SK-N-SH treated with all-trans-retinoic acid at 6 μM for 48 hours (cell line): ENCODE results near the gene RCCD1.

ENCODE experiments used
- ATAC-seq: fragments of 200-7000 bp; cut with Tn5 transposase; 3 replicates; pipeline ENCODE4 v1.9.1; 2020; ENCODE audit warnings: mild to moderate bottlenecking, moderate library complexity
- ARNTL ChIP-seq: fragments of 450-650 bp; formaldehyde crosslinking; IDR thresholded peaks from 2 replicates; pipeline ENCODE4 v1.5.0; 2020; ENCODE audit warnings: low read depth, mild to moderate bottlenecking, moderate library complexity, borderline replicate concordance
- BACH2 ChIP-seq: fragments of 250-450 bp; sonication (Bioruptor Pico); IDR thresholded peaks from 2 replicates; pipeline ENCODE4 v1.9.0; 2021; ENCODE audit warnings: mild to moderate bottlenecking, borderline replicate concordance
- CSDC2 ChIP-seq: fragments of 250-450 bp; sonication (Bioruptor Pico); IDR thresholded peaks from 2 replicates; pipeline ENCODE4 v1.5.0; 2020; ENCODE audit warnings: mild to moderate bottlenecking, moderate library complexity
- ESRRG ChIP-seq: fragments of 250-450 bp; sonication (Bioruptor Pico); IDR thresholded peaks from 2 replicates; pipeline ENCODE4 v1.6.1; 2021; ENCODE audit warnings: mild to moderate bottlenecking
- GLIS3 ChIP-seq: fragments of 250-450 bp; sonication (Bioruptor Pico); IDR thresholded peaks from 2 replicates; pipeline ENCODE4 v1.5.0; 2020; ENCODE audit warnings: mild to moderate bottlenecking, moderate library complexity
- ISL1 ChIP-seq: fragments of 250-450 bp; sonication (Bioruptor Pico); IDR thresholded peaks from 2 replicates; pipeline ENCODE4 v2.1.2; 2022; ENCODE audit warnings: mild to moderate bottlenecking, moderate library complexity
- OSR1 ChIP-seq: fragments of 250-450 bp; sonication (Bioruptor Pico); IDR thresholded peaks from 2 replicates; pipeline ENCODE4 v1.8.0; 2022; ENCODE audit warnings: moderate library complexity, mild to moderate bottlenecking, inconsistent platforms
- POU6F1 ChIP-seq: fragments of 250-450 bp; sonication (Bioruptor Pico); IDR thresholded peaks from 2 replicates; pipeline ENCODE4 v1.8.0; 2021; ENCODE audit warnings: low read depth, mild to moderate bottlenecking, moderate library complexity, borderline replicate concordance
- PPARA ChIP-seq: fragments of 250-450 bp; sonication (Bioruptor Pico); IDR thresholded peaks from 2 replicates; pipeline ENCODE4 v1.5.0; 2020; ENCODE audit warnings: mild to moderate bottlenecking, borderline replicate concordance
- RARB ChIP-seq: fragments of 250-450 bp; sonication (Bioruptor Pico); IDR thresholded peaks from 2 replicates; pipeline ENCODE4 v1.8.0; 2021; ENCODE audit warnings: mild to moderate bottlenecking, moderate library complexity
- SNAI2 ChIP-seq: fragments of 250-450 bp; sonication (Bioruptor Pico); IDR thresholded peaks from 2 replicates; pipeline ENCODE4 v1.5.0; 2020; ENCODE audit warnings: mild to moderate bottlenecking, moderate library complexity
- TCF4 ChIP-seq: fragments of 250-450 bp; sonication (Bioruptor Pico); IDR thresholded peaks from 2 replicates; pipeline ENCODE4 v1.8.0; 2021; ENCODE audit warnings: mild to moderate bottlenecking, moderate library complexity, borderline replicate concordance
- TOX ChIP-seq: fragments of 250-450 bp; sonication (Bioruptor Pico); IDR thresholded peaks from 2 replicates; pipeline ENCODE4 v1.8.0; 2021; ENCODE audit warnings: mild to moderate bottlenecking, moderate library complexity, borderline replicate concordance
- ZC3H10 ChIP-seq: fragments of 250-450 bp; sonication (Bioruptor Pico); IDR thresholded peaks from 2 replicates; pipeline ENCODE4 v1.5.1; 2021; ENCODE audit warnings: mild to moderate bottlenecking, moderate library complexity
- ZFP3 ChIP-seq: fragments of 250-450 bp; sonication (Bioruptor Pico); IDR thresholded peaks from 2 replicates; pipeline ENCODE4 v1.5.0; 2020; ENCODE audit warnings: mild to moderate bottlenecking, moderate library complexity
- ZFP30 ChIP-seq: fragments of 450-650 bp; formaldehyde crosslinking; IDR thresholded peaks from 2 replicates; pipeline ENCODE4 v1.5.0; 2022; ENCODE audit warnings: mild to moderate bottlenecking, moderate library complexity
- ZNF565 ChIP-seq: fragments of 450-650 bp; formaldehyde crosslinking; conservative IDR thresholded peaks from 2 replicates; pipeline ENCODE4 v1.5.0; 2020; ENCODE audit warnings: low read depth, mild to moderate bottlenecking, moderate library complexity
- ZNF70 ChIP-seq: fragments of 450-650 bp; formaldehyde crosslinking; IDR thresholded peaks from 2 replicates; pipeline ENCODE4 v1.5.0; 2020; ENCODE audit warnings: mild to moderate bottlenecking, moderate library complexity
- ZNF8 ChIP-seq: fragments of 450-650 bp; formaldehyde crosslinking; IDR thresholded peaks from 2 replicates; pipeline ENCODE4 v1.5.0; 2020; ENCODE audit warnings: mild to moderate bottlenecking, moderate library complexity
- TF ChIP-seq, protein P1 (sequence below): fragments of 250-450 bp; sonication (Bioruptor Pico); IDR thresholded peaks from 2 replicates; pipeline ENCODE4 v1.5.0; 2020; ENCODE audit warnings: mild to moderate bottlenecking, moderate library complexity
- TF ChIP-seq, protein P2 (sequence below): fragments of 250-450 bp; sonication (Bioruptor Pico); IDR thresholded peaks from 2 replicates; pipeline ENCODE4 v1.5.1; 2021; ENCODE audit warnings: mild to moderate bottlenecking, moderate library complexity
- TF ChIP-seq, protein P3 (sequence below): fragments of 250-450 bp; sonication (Bioruptor Pico); IDR thresholded peaks from 2 replicates; pipeline ENCODE4 v1.5.1; 2020; ENCODE audit warnings: low read depth, mild to moderate bottlenecking, moderate library complexity
- TF ChIP-seq, protein P4 (sequence below): fragments of 250-450 bp; sonication (Bioruptor Pico); IDR thresholded peaks from 2 replicates; pipeline ENCODE4 v1.8.0; 2020; ENCODE audit warnings: mild to moderate bottlenecking, moderate library complexity, borderline replicate concordance

Gene RCCD1

GRCh38 chr15:90934256-90934948 is 20.3 kb upstream of the RCCD1 start:
- ATAC-seq: peak; percentile 63
- TF ChIP-seq TOX: no peak
- TF ChIP-seq, protein P1, sequence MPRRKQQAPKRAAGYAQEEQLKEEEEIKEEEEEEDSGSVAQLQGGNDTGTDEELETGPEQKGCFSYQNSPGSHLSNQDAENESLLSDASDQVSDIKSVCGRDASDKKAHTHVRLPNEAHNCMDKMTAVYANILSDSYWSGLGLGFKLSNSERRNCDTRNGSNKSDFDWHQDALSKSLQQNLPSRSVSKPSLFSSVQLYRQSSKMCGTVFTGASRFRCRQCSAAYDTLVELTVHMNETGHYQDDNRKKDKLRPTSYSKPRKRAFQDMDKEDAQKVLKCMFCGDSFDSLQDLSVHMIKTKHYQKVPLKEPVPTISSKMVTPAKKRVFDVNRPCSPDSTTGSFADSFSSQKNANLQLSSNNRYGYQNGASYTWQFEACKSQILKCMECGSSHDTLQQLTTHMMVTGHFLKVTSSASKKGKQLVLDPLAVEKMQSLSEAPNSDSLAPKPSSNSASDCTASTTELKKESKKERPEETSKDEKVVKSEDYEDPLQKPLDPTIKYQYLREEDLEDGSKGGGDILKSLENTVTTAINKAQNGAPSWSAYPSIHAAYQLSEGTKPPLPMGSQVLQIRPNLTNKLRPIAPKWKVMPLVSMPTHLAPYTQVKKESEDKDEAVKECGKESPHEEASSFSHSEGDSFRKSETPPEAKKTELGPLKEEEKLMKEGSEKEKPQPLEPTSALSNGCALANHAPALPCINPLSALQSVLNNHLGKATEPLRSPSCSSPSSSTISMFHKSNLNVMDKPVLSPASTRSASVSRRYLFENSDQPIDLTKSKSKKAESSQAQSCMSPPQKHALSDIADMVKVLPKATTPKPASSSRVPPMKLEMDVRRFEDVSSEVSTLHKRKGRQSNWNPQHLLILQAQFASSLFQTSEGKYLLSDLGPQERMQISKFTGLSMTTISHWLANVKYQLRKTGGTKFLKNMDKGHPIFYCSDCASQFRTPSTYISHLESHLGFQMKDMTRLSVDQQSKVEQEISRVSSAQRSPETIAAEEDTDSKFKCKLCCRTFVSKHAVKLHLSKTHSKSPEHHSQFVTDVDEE (CRISPR knock-in tag): no peak
- TF ChIP-seq SNAI2 (CRISPR knock-in tag): no peak
- no peak for TF ChIP-seq ESRRG (CRISPR knock-in tag)
- TF ChIP-seq ISL1: no peak
- TF ChIP-seq, all 23 proteins: peak for 0

DNA sequence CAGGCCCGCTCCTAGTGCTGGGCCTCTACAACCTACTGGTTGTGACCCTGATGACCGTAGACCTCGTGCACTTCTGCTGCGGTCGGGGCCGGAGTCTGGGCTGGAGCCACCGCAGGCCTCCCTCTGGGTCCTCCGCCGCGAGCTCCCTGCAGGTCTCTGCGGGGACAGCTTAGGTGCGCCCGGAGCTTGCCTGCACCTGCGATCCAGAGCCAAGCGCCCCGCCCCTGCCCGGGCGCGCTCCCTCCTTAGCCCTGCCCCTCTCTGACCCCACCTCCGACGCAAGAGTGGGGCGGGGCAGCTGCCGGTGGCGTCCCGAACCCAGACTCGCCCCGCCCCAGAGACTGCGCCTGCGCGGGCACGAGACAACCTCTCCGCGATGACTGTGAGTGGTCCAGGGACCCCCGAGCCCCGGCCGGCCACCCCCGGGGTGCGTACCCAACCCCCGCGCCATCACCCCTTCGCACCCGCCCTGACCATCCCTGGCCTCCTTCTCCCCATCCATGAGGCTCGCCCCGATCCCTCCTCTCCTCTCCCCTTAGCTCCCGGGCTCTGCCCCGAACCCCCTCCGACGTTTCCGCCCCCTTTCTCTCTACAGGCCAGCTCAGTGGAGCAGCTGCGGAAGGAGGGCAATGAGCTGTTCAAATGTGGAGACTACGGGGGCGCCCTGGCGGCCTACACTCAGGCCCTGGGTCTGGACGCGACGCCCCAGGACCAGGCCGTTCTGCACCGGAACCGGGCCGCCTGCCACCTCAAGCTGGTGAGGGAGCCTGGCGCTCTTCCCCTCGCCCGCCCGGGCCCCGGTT is 19.5 kb upstream of the RCCD1 start, which contains the start of gene UNC45A:
TSS of gene UNC45A (plus strand) at position 337 of the 803 bp plus-strand sequence. CDS start at position 377, 40 bp downstream.
- ATAC-seq: peak; percentile 83
- no peak for TF ChIP-seq PPARA (CRISPR knock-in tag)
- TF ChIP-seq ZFP30 (CRISPR knock-in tag): no peak
- no peak for TF ChIP-seq ZFP3 (CRISPR knock-in tag)
- TF ChIP-seq SNAI2 (CRISPR knock-in tag): no peak
- TF ChIP-seq TOX: no peak
- TF ChIP-seq RARB (CRISPR knock-in tag): no peak
- no peak for TF ChIP-seq POU6F1 (CRISPR knock-in tag)
- TF ChIP-seq ESRRG (CRISPR knock-in tag): no peak
- no peak for TF ChIP-seq ZNF70 (CRISPR knock-in tag)
- no peak for TF ChIP-seq ZNF8 (CRISPR knock-in tag)
- no peak for TF ChIP-seq ISL1
- no peak for TF ChIP-seq GLIS3 (CRISPR knock-in tag)
- no peak for TF ChIP-seq ZNF565 (CRISPR knock-in tag)
- TF ChIP-seq, protein P2, sequence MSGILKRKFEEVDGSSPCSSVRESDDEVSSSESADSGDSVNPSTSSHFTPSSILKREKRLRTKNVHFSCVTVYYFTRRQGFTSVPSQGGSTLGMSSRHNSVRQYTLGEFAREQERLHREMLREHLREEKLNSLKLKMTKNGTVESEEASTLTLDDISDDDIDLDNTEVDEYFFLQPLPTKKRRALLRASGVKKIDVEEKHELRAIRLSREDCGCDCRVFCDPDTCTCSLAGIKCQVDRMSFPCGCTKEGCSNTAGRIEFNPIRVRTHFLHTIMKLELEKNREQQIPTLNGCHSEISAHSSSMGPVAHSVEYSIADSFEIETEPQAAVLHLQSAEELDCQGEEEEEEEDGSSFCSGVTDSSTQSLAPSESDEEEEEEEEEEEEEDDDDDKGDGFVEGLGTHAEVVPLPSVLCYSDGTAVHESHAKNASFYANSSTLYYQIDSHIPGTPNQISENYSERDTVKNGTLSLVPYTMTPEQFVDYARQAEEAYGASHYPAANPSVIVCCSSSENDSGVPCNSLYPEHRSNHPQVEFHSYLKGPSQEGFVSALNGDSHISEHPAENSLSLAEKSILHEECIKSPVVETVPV (CRISPR knock-in tag): no peak

DNA sequence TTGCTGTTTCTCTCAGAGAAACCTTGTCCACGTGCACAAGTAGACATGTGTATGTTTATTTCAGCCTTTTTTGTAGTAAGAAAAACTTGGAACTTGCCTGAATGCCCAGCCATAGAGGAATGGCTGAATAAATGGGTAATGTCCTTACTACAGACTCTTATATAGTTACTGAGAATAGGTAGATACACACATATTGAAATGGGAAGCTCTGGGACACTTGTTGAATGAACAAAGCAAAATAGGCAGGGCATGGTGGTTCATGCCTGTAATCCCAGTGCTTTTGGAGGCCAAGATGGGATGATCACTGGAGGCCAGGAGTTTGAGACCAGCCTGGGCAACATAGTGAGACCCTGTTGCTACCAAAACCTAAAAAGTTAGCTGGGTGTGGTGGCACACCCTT is 17.9 kb upstream of the RCCD1 start:
- ATAC-seq: no peak
- TF ChIP-seq, protein P2 (CRISPR knock-in tag): no peak
- no peak for TF ChIP-seq OSR1
- no peak for TF ChIP-seq RARB (CRISPR knock-in tag)
- no peak for TF ChIP-seq ZC3H10
- TF ChIP-seq ZNF70 (CRISPR knock-in tag): no peak
- TF ChIP-seq GLIS3 (CRISPR knock-in tag): no peak
- no peak for TF ChIP-seq POU6F1 (CRISPR knock-in tag)
- no peak for TF ChIP-seq ESRRG (CRISPR knock-in tag)
- no peak for TF ChIP-seq TCF4 (CRISPR knock-in tag)
- no peak for TF ChIP-seq SNAI2 (CRISPR knock-in tag)
- no peak for TF ChIP-seq CSDC2 (CRISPR knock-in tag)
- no peak for TF ChIP-seq TOX
- no peak for TF ChIP-seq ZNF8 (CRISPR knock-in tag)
- no peak for TF ChIP-seq ZNF565 (CRISPR knock-in tag)
- no peak for TF ChIP-seq ARNTL (CRISPR knock-in tag)
- no peak for TF ChIP-seq ZFP30 (CRISPR knock-in tag)
- TF ChIP-seq, protein P3, sequence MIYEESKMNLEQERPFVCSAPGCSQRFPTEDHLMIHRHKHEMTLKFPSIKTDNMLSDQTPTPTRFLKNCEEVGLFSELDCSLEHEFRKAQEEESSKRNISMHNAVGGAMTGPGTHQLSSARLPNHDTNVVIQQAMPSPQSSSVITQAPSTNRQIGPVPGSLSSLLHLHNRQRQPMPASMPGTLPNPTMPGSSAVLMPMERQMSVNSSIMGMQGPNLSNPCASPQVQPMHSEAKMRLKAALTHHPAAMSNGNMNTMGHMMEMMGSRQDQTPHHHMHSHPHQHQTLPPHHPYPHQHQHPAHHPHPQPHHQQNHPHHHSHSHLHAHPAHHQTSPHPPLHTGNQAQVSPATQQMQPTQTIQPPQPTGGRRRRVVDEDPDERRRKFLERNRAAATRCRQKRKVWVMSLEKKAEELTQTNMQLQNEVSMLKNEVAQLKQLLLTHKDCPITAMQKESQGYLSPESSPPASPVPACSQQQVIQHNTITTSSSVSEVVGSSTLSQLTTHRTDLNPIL (CRISPR knock-in tag): no peak
- TF ChIP-seq BACH2 (CRISPR knock-in tag): no peak
- TF ChIP-seq, protein P4, sequence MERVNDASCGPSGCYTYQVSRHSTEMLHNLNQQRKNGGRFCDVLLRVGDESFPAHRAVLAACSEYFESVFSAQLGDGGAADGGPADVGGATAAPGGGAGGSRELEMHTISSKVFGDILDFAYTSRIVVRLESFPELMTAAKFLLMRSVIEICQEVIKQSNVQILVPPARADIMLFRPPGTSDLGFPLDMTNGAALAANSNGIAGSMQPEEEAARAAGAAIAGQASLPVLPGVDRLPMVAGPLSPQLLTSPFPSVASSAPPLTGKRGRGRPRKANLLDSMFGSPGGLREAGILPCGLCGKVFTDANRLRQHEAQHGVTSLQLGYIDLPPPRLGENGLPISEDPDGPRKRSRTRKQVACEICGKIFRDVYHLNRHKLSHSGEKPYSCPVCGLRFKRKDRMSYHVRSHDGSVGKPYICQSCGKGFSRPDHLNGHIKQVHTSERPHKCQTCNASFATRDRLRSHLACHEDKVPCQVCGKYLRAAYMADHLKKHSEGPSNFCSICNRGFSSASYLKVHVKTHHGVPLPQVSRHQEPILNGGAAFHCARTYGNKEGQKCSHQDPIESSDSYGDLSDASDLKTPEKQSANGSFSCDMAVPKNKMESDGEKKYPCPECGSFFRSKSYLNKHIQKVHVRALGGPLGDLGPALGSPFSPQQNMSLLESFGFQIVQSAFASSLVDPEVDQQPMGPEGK (CRISPR knock-in tag): no peak
